Muscle layer of colon (tissue), 2 donors: Measurements from ENCODE around the gene DACT2.
"Not testable (repeated sequence)": the region's sequence is repeated elsewhere in the genome, so short reads cannot be mapped to it uniquely, and the experiment has no call there.

Experiments
- H3K27ac ChIP-seq: one replicate; pipeline ENCODE4 v1.7.0; 2013; ENCODE audit warnings: low read depth, mild to moderate bottlenecking, low read length, moderate library complexity
- H3K27me3 ChIP-seq, 2 donors: one replicate each; pipeline ENCODE4 v1.7.0; 2013; ENCODE audit warnings: low read length in 2 of 2, mild to moderate bottlenecking in 2 of 2; ENCODE audit not compliant: insufficient read depth in 2 of 2, control insufficient read depth in 1 of 2
- H3K36me3 ChIP-seq: one replicate; pipeline ENCODE4 v1.7.0; 2013; ENCODE audit warnings: mild to moderate bottlenecking, low read length; ENCODE audit not compliant: insufficient read depth
- H3K4me1 ChIP-seq: one replicate; pipeline ENCODE4 v1.7.0; 2013; ENCODE audit warnings: mild to moderate bottlenecking, low read length; ENCODE audit not compliant: insufficient read depth
- H3K4me3 ChIP-seq, 2 donors: one replicate each; pipeline ENCODE4 v1.7.0; 2013; ENCODE audit warnings: low read length in 2 of 2, low read depth in 1 of 2, mild to moderate bottlenecking in 1 of 2, moderate library complexity in 1 of 2
- H3K9ac ChIP-seq: one replicate; pipeline ENCODE4 v1.7.0; 2013; ENCODE audit warnings: low read length
- H3K9me3 ChIP-seq: one replicate; pipeline ENCODE4 v1.7.0; 2013; ENCODE audit warnings: mild to moderate bottlenecking, low read length
- donor health status: abdominal sarcoma.
- donor health status: Adenocarcinoma of cecum.

Gene DACT2

DNA sequence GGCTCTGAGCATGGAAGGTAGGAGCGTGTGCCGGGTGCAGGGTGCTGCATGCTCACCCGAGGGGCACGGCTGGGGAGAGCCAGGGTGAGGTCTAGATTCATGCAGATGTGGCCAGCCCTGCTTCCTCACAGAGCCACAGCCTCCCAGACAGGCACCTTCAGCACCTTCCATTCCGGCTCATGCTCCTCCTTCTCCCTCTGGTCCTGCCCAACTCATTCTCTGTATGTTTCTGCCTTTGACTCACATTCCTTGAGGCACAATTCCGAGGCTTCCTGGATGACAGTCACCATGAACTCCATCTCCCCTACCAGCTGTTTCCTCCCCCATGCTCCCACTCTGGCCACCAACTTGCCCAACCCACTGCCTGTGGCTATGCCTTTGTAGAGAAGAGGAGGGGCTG, 35.4 kb downstream of the DACT2 start:
- H3K9ac ChIP-seq, result no peak overlapping the region
- no peak overlapping the region for H3K27ac ChIP-seq
- no peaks in the 10 kb centered on the region for H3K36me3 ChIP-seq
- H3K9me3 ChIP-seq, result no peaks in the 10 kb centered on the region
- no peak overlapping the region for H3K4me3 ChIP-seq
- no peaks in the 10 kb centered on the region for H3K27me3 ChIP-seq
- no peaks in the 10 kb centered on the region for H3K4me1 ChIP-seq

- Histone ChIP-seq H3K27ac (no peak overlapping the region), H3K4me1 (no peaks in the 10 kb centered on the region), H3K27me3 (no peaks in the 10 kb centered on the region), H3K4me3 (no peak overlapping the region), H3K9ac (no peak overlapping the region), H3K36me3 (no peaks in the 10 kb centered on the region), H3K9me3 (no peaks in the 10 kb centered on the region)
Measured at GRCh38 chr6:168283686-168284025, 35.9 kb downstream of the DACT2 start.

GRCh38 chr6:168282985-168283685, 36.4 kb downstream of the DACT2 start:
- Histone ChIP-seq H3K9me3 (no peaks in the 10 kb centered on the region), H3K27ac (no peak overlapping the region), H3K4me1 (no peaks in the 10 kb centered on the region), H3K27me3 (no peaks in the 10 kb centered on the region), H3K4me3 (no peak overlapping the region), H3K9ac (no peak overlapping the region), H3K36me3 (no peaks in the 10 kb centered on the region)

- H3K9me3 ChIP-seq, result no peaks in the 10 kb centered on the region
- H3K9ac ChIP-seq, result no peak overlapping the region
- H3K27me3 ChIP-seq, result no peaks in the 10 kb centered on the region
- no peaks in the 10 kb centered on the region for H3K4me1 ChIP-seq
- no peak overlapping the region for H3K4me3 ChIP-seq
- H3K27ac ChIP-seq, result no peak overlapping the region
- no peaks in the 10 kb centered on the region for H3K36me3 ChIP-seq
Measured at GRCh38 chr6:168281826-168282225, 37.8 kb downstream of the DACT2 start.

GRCh38 chr6:168281314-168281713, 38.3 kb downstream of the DACT2 start:
- not testable (repeated sequence) for H3K27me3 ChIP-seq, H3K4me3 ChIP-seq, H3K9me3 ChIP-seq, H3K4me1 ChIP-seq, H3K36me3 ChIP-seq, H3K9ac ChIP-seq, H3K27ac ChIP-seq

- no peak overlapping the region for H3K27ac ChIP-seq
- no peaks in the 10 kb centered on the region for H3K4me1 ChIP-seq
- no peak overlapping the region for H3K9ac ChIP-seq
- H3K27me3 ChIP-seq, result no peaks in the 10 kb centered on the region
- no peaks in the 10 kb centered on the region for H3K36me3 ChIP-seq
- no peaks in the 10 kb centered on the region for H3K9me3 ChIP-seq
- no peak overlapping the region for H3K4me3 ChIP-seq
Measured at GRCh38 chr6:168280899-168281245, 38.7 kb downstream of the DACT2 start.

DNA sequence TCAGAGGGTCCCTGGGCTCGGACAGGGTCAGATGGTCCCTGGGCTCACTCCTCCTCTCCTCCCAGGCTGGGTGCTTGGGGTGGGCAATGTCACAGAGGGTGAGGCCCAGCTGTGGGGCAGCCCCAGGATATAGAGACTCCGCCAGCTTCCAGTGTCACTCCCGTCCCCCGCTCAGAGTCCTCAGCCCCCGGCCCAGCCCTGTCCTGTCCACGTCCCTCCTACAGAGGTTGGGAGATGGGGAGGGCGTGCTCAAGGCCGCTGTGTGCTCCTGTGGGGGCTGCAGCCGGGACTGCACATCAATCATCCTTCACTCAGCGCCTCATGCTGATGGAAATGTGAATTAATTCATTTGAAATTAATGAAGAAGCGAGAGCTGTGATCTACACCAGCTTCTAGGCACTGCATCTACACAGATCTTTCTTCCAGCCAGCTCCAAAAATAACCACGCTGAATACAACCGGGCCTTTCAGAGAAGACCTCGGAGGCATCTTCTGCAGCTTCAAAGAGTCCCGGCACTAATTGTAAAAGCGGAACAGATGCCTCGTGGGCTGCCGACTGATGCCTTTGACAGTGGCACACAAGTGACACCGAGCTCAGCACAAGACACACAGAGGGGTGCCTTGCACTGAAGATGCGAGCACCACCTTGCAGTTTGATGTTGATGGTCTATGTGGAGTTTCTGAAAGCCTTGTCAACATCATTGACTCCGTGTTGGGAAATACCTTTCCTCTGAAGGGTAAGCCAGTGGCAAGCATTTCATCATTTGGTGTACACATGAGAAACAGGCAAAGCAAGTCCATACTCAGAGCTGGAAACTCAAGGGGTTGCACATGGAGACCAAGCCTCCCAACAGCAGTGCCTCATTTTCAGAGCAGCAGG, 39.3 kb downstream of the DACT2 start:
- no peaks in the 10 kb centered on the region for H3K4me1 ChIP-seq
- H3K27me3 ChIP-seq, result no peaks in the 10 kb centered on the region
- H3K4me3 ChIP-seq, result no peak overlapping the region
- H3K9me3 ChIP-seq, result no peaks in the 10 kb centered on the region
- H3K9ac ChIP-seq, result no peak overlapping the region
- no peak overlapping the region for H3K27ac ChIP-seq
- H3K36me3 ChIP-seq, result no peaks in the 10 kb centered on the region

- Histone ChIP-seq H3K27me3 (no peaks in the 10 kb centered on the region), H3K27ac (no peak overlapping the region), H3K4me3 (no peak overlapping the region)
Measured at GRCh38 chr6:168279403-168279935, 40.1 kb downstream of the DACT2 start.

DNA sequence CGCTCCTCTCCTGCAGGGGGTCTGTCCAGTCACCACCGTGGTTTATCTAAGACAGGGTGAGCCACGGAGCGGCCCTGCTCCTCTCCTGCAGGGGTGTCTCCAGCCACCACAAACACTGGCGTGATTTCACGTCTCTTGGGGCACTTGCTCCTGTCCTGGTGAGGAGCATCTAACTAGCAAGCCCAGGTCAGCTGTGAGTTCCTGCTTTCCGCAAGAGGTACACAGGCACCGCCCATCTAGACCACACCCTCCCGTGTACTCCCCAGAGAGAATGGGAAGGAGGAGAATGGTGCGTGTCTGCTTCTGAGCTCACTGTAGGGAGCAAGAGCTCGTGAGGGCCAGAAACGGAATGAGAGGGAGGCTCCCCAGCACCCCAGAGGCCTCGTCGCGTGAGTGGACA, 40.7 kb downstream of the DACT2 start:
- no peak overlapping the region for H3K9ac ChIP-seq
- H3K27ac ChIP-seq, result no peak overlapping the region
- H3K4me3 ChIP-seq, result no peak overlapping the region
- no peaks in the 10 kb centered on the region for H3K36me3 ChIP-seq
- H3K4me1 ChIP-seq, result no peaks in the 10 kb centered on the region
- no peaks in the 10 kb centered on the region for H3K9me3 ChIP-seq
- H3K27me3 ChIP-seq, result no peaks in the 10 kb centered on the region

More at GRCh38 chr6:168279403-168279935, 40.1 kb downstream of the DACT2 start:
- Histone ChIP-seq H3K9me3 (no peaks in the 10 kb centered on the region), H3K9ac (no peak overlapping the region), H3K4me1 (no peaks in the 10 kb centered on the region), H3K36me3 (no peaks in the 10 kb centered on the region)

DNA sequence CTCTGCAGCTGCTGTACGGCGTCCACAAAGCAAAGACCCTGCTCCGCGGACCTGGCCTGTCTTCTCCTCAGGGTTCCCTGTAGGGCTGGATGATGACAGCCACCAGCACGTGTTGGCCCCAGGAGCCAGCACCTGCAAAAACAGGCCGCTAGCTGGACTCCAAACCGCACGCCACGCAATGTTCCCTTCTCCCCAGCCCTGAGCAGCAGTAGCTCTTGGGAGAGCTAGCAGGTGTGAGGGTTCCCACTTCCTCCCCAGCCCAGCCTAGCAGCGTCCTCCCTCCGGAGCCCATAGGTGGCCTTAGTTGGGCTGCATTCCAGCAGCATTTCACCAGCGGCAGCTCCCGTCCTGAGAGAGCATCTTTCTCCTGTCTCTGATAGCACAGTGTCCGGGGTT, 42.3 kb downstream of the DACT2 start:
- Histone ChIP-seq H3K9ac (no peak overlapping the region), H3K9me3 (no peaks in the 10 kb centered on the region), H3K27ac (no peak overlapping the region), H3K27me3 (no peaks in the 10 kb centered on the region), H3K4me3 (no peak overlapping the region), H3K4me1 (no peaks in the 10 kb centered on the region), H3K36me3 (no peaks in the 10 kb centered on the region)

DNA sequence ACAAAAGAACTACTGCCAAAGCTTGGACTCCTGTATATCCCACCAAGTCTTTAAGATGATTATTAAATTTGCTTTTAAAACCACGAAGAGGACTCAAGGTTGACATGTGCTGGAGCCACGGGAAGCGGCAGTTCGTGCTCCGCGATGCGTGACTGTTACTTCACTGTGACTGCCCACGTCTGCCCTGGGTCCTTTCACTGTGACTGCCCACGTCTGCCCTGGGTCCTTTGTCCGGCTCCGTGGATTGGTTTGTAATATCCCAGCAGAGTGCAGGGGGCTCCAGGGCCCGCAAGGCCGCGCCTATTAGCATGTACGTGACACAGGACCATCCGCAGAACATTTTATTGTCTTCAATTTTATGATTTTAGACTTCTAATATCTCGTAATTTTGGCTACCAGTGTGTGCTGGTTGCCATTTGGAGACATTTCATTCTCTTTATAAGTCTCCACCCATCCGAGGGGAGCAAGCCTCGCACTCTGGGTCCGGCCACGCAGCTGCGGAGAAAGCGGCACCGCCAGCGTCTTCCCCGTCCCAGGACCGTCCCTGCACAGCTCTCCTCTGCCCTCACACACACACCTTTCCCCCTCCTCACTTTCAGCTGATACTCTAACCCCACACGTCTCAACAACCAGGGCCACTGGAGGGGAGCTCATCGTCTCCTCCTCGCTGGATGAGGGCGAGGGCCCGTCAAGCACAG, 42.9 kb downstream of the DACT2 start:
- H3K4me1 ChIP-seq, result no peaks in the 10 kb centered on the region
- H3K9ac ChIP-seq, result no peak overlapping the region
- no peaks in the 10 kb centered on the region for H3K36me3 ChIP-seq
- H3K27ac ChIP-seq, result no peak overlapping the region
- H3K9me3 ChIP-seq, result no peaks in the 10 kb centered on the region
- H3K27me3 ChIP-seq, result no peaks in the 10 kb centered on the region
- H3K4me3 ChIP-seq, result no peak overlapping the region
